Esophagus muscularis mucosa (tissue), 4 donors: Measurements from ENCODE around the gene MFAP5. TPM values are rescaled to one million over a fixed set of nuclear protein-coding genes. Genes with fewer than 3 reads are reported as not detected.

Experiments
- DNase-seq: peaks from one replicate; pipeline ENCODE4 v3.0.0-alpha.2; 2017; ENCODE audit errors: extremely low spot score
- H3K27ac ChIP-seq, 4 donors: fragments of 200-600 bp; sonication (generic); replicated peaks in 1 of 4; 1 replicate in 3 of 4; 2 replicates in 1 of 4; pipeline ENCODE4 v1.5.1; 2016 to 2019; ENCODE audit warnings: mild to moderate bottlenecking in 1 of 4
- H3K27me3 ChIP-seq, 4 donors: fragments of 200-600 bp; sonication (generic); one replicate each; pipeline versions ENCODE4 v1.5.1 to v1.6.0; 2016 to 2019
- H3K36me3 ChIP-seq, 4 donors: fragments of 200-600 bp; sonication (generic); one replicate each; pipeline ENCODE4 v1.5.1; 2016 to 2019
- H3K4me1 ChIP-seq, 4 donors: fragments of 200-600 bp; sonication (generic); one replicate each; pipeline ENCODE4 v1.5.1; 2016 to 2019
- H3K4me3 ChIP-seq, 4 donors: fragments of 200-600 bp; sonication (generic); 1 replicate in 2 of 4; 2 replicates in 2 of 4; pipeline ENCODE4 v1.5.1; 2016 to 2019; ENCODE audit warnings: mild to moderate bottlenecking in 4 of 4, moderate library complexity in 1 of 4
- H3K9me3 ChIP-seq, 4 donors: fragments of 200-600 bp; sonication (generic); 1 replicate in 3 of 4; 2 replicates in 1 of 4; pipeline ENCODE4 v1.5.1; 2016 to 2019
- EP300 ChIP-seq: sonication (generic); formaldehyde crosslinking; IDR thresholded peaks from one replicate; pipeline ENCODE4 v1.6.1; 2017; ENCODE audit warnings: antibody characterized with exemption
- POLR2A ChIP-seq: fragments of 450-650 bp; IDR thresholded peaks from one replicate; pipeline ENCODE4 v1.6.1; 2017; ENCODE audit warnings: antibody characterized with exemption, moderate library complexity, mild to moderate bottlenecking, low read depth
- POLR2AphosphoS5 ChIP-seq, 2 donors: sonication (generic); formaldehyde crosslinking; IDR thresholded peaks; one replicate each; pipeline ENCODE4 v1.6.1; 2017; ENCODE audit warnings: antibody characterized with exemption in 2 of 2
- WGBS: methylation state at CpG from one replicate; pipeline ENCODE4 v1.1.5; 2018; 5-methylcytosine and 5-hydroxymethylcytosine counted together
- intact Hi-C: fragments of 100-400 bp; cut with DNase I; formaldehyde crosslinking; loops from one replicate; pipeline ENCODE4 v1.15.1; 2023
- total RNA-seq, 4 donors: library from RNA; depleted of rRNA; stranded (reverse); fragments of >200 nt; gene quantifications; one replicate each; pipeline versions ENCODE4 v1.1.0 to v1.2.1, GENCODE V29; 2016
- TF ChIP-seq, protein P1 (sequence below), 3 experiments: fragments of 200-600 bp in 2 of 3; fragments of 450-650 bp in 1 of 3; sonication (generic) in 2 of 3; IDR thresholded peaks; one replicate each; pipeline ENCODE4 v1.5.1; 2017 to 2019; ENCODE audit warnings: antibody characterized with exemption in 3 of 3, mild to moderate bottlenecking in 2 of 3, moderate library complexity in 1 of 3

Gene MFAP5
- total RNA-seq, 4 donors from 2014 or later = 94.7 to 252 (median 177) TPM

DNA sequence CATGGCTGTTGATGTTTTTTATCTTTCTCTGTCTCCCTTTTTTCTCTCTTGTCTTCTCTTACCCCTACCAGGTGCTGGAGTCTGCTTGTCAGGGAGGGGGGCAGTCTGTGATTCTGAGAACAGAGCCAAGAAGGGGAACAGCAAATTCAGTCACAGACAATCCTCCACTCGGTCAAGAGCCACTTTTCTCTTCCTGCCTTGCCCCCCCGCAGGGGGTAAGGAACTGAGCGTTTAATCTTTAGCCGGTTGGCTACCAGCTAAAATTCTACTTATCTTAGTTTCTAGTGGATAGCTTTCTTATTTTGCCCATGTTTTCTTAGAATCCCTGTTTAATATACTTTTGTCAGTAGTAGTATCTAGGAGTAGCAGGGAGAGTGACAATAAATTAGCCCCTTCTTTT, 37.1 kb upstream of the MFAP5 start:
- H3K27me3 ChIP-seq = no peaks in the 10 kb centered on the region
- H3K4me3 ChIP-seq = peak overlapping the region in 3 of 4 donors; percentile 9 to 100 (median 94)
- H3K27ac ChIP-seq = peak overlapping the region; percentile 36 to 98 (median 70)
- TF ChIP-seq POLR2AphosphoS5 (IDR thresholded peaks at IDR 0.05) (no peak), POLR2A (no peak), EP300 (no peak)
- TF ChIP-seq, protein P1, sequence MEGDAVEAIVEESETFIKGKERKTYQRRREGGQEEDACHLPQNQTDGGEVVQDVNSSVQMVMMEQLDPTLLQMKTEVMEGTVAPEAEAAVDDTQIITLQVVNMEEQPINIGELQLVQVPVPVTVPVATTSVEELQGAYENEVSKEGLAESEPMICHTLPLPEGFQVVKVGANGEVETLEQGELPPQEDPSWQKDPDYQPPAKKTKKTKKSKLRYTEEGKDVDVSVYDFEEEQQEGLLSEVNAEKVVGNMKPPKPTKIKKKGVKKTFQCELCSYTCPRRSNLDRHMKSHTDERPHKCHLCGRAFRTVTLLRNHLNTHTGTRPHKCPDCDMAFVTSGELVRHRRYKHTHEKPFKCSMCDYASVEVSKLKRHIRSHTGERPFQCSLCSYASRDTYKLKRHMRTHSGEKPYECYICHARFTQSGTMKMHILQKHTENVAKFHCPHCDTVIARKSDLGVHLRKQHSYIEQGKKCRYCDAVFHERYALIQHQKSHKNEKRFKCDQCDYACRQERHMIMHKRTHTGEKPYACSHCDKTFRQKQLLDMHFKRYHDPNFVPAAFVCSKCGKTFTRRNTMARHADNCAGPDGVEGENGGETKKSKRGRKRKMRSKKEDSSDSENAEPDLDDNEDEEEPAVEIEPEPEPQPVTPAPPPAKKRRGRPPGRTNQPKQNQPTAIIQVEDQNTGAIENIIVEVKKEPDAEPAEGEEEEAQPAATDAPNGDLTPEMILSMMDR (IDR thresholded peaks at IDR 0.05) = no peak
- H3K36me3 ChIP-seq = no peaks in the 10 kb centered on the region
- H3K4me1 ChIP-seq = peaks cover 21 to 63% (median 60%) of the 10 kb centered on the region in 4 donors
- intact Hi-C loops = loop anchor here (5.0 kb wide), 1 partner anchor 38 kb away; no protein-coding TSS in a partner anchor
- H3K9me3 ChIP-seq = no peaks in the 10 kb centered on the region
- DNase-seq = no peak
- WGBS = 35% methylated on average over 4 of the region's 4 CpGs

- H3K9me3 ChIP-seq = no peaks in the 10 kb centered on the region
- peaks cover 21 to 60% (median 59%) of the 10 kb centered on the region in 4 donors for H3K4me1 ChIP-seq
- no peaks in the 10 kb centered on the region for H3K36me3 ChIP-seq
- TF ChIP-seq, protein P1 (IDR thresholded peaks at IDR 0.05) = no peak
- TF ChIP-seq POLR2A (no peak), POLR2AphosphoS5 (IDR thresholded peaks at IDR 0.05) (no peak), EP300 (no peak)
- no peaks in the 10 kb centered on the region for H3K27me3 ChIP-seq
- 15% methylated on average over 2 of the region's 2 CpGs for WGBS
- H3K4me3 ChIP-seq = peak overlapping the region; percentile 71 to 100 (median 96)
- intact Hi-C loops = no loop called here
- peak overlapping the region; percentile 97 to 98 (median 98) for H3K27ac ChIP-seq
- no peak for DNase-seq
Observed at GRCh38 chr12:8698879-8699278, 36.3 kb upstream of the MFAP5 start.

DNA sequence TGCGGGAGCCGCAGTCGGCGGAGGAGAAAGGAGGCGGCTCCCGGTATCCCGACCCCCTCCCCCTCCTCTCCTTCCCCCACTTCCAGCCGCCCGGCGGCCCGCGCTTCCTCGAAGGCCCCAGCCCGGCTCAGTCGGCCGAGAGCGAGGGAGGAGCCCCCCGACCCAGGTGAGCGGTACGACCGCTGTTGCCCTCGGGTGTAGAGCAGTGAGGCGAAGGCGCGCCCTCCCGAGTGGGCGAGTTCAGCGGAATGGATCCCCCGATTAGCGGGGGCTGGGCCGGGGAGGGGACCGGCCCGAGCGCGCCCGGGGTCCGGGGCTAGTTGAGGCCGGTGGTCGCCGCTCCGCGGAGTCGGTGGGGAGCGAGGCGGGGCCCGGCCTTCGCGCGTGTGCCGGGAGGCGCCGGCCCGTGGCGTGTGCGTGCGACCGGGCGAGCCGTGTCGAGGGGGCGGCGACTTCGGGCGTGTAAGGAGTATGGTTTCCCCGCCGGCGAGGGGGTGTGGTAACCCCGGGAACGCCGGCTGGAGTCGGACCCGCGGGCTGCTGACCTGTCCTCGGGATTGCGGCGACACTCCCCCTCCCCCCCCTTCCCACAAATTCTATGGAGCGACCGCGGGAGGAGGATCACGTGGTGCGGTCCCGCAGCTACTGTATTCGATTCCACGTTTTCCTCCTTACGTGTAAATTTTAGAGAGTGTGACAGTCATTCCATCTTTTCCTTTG, 35.7 kb upstream of the MFAP5 start:
- intact Hi-C loops = no loop called here
- Histone ChIP-seq H3K27ac (peak overlapping the region; percentile 97 to 98 (median 98)), H3K27me3 (no peaks in the 10 kb centered on the region), H3K9me3 (no peaks in the 10 kb centered on the region), H3K4me3 (peak overlapping the region; percentile 71 to 100 (median 96)), H3K36me3 (no peaks in the 10 kb centered on the region), H3K4me1 (peaks cover 17 to 56% (median 55%) of the 10 kb centered on the region in 4 donors)
- WGBS = under 1% methylated on average over 32 of the region's 85 CpGs
- DNase-seq = no peak
- peak in 1 of 2 donors; percentile 47 for TF ChIP-seq POLR2AphosphoS5 (IDR thresholded peaks at IDR 0.05)
- TF ChIP-seq, protein P1 (IDR thresholded peaks at IDR 0.05) = no peak

DNA sequence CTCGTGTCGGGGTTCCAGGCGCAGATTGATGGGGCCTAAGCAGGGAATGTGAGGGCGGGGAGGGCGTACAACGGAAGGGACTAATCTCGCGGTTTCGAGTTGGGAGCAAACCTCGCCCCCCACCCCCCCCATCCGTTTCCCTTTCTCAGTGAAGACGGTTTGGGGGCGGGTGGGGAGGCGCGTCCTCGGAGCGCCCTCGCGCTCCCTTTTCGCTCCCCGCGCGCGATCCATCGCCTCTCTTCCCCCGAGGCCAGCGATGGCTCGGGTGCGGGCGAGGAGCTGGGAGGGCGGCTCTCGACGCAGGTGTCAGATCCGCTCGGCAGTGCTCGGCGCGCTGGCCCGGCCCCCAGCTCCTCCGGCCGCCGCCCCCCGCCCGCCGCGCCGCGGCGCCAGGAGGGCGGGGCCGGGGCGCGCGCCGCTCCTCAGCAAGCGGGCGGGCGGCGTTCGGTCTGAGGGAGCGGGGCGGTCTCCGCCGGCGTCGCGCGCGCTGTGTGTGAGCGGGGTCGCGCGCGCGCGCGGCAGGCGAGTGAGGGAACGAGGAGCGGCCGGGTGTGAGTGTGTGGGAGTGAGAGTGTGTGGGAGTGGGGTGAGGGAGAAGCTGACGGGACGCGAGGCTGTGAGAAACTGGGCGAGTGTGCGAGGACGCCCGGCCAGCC, 35.0 kb upstream of the MFAP5 start, which contains the start of gene RIMKLB:
Gene RIMKLB, plus strand, starts transcription at position 516 of the 656 bp plus-strand sequence. CDS start 15,876 bp downstream, outside the sequence.
- Histone ChIP-seq H3K4me3 (peak within 1 kb of the TSS; percentile 71 to 100 (median 96)), H3K9me3 (no peaks in the 10 kb centered on the region), H3K27ac (peak within 1 kb of the TSS; percentile 97 to 98 (median 98)), H3K36me3 (no peaks in the 10 kb centered on the region), H3K4me1 (peaks cover 14 to 56% (median 55%) of the 10 kb centered on the region in 4 donors), H3K27me3 (no peaks in the 10 kb centered on the region)
- WGBS = 0% methylated on average over 30 of the region's 88 CpGs
- DNase-seq = peak; percentile 94
- TF ChIP-seq EP300 (no peak), POLR2AphosphoS5 (IDR thresholded peaks at IDR 0.05) (peak; percentile 28 to 81), POLR2A (peak; percentile 54)
- TF ChIP-seq, protein P1 (IDR thresholded peaks at IDR 0.05) = no peak
- intact Hi-C loops = no loop called here
